GM18907 (cell line): Measurements from ENCODE around the gene DPM3.
A peak's percentile ranks its signal among the peaks of the same experiment; 100 is the strongest.
"Not testable (repeated sequence)": the region's sequence is repeated elsewhere in the genome, so short reads cannot be mapped to it uniquely, and the experiment has no call there.

Experiments used
- ATAC-seq: cut with Tn5 transposase; IDR thresholded peaks from one replicate; pipeline ENCODE4 v1.9.1; 2021; ENCODE audit warnings: mild to moderate bottlenecking, moderate library complexity; ENCODE audit not compliant: unreplicated experiment

DPM3 gene

GRCh38 chr1:155175927-155176371 lies 35.6 kb upstream of the DPM3 start:
- ATAC-seq: no peak

GRCh38 chr1:155175281-155175926 lies 35.1 kb upstream of the DPM3 start:
- ATAC-seq: no peak

DNA sequence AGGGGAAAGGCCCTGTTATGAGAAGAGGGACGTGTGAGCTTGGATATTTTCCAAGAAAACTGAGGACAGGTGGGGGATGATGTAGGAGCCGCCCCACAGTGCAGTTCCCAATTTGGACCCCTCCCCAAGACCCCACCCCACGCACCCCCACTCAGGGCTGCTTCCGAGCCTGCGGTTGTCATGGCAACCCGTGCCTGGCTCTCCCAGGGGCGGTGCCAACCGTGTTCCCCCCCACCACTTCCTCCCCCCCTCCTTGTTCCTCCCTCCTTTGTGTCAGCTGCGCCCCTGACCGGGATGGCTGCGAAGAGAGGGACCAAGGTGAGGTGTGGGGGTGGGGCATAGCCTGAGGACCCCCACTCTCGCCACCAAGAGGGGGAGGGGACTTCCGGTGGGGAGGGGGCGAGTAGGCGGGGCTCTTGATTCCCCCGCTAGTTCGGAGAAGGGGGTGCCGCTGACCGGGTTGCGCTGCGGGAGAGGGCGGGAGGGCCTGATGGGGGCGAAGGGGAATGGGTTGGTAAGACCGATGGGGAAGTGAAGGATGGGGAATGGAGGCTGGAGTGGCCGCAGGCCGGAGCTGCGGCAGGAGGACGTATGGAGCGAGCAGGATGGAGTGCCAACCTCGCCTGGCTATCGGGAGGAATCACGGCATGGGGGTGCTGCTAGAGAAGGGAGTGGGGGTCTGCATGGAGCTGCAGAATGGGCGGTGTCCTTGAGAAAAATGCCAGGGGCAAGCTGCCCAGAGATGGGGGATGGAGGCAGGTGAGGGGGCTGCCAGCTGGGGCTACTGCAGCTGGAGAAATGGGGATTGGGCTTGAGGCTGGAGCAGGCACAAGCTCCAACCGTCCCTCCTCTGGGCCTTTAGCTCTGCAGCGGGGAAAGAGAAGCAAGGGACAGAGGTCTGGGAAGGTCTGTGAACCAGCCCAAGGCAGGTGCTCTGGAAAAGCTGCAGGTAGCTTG lies 34.3 kb upstream of the DPM3 start:
- no peak for ATAC-seq

DNA sequence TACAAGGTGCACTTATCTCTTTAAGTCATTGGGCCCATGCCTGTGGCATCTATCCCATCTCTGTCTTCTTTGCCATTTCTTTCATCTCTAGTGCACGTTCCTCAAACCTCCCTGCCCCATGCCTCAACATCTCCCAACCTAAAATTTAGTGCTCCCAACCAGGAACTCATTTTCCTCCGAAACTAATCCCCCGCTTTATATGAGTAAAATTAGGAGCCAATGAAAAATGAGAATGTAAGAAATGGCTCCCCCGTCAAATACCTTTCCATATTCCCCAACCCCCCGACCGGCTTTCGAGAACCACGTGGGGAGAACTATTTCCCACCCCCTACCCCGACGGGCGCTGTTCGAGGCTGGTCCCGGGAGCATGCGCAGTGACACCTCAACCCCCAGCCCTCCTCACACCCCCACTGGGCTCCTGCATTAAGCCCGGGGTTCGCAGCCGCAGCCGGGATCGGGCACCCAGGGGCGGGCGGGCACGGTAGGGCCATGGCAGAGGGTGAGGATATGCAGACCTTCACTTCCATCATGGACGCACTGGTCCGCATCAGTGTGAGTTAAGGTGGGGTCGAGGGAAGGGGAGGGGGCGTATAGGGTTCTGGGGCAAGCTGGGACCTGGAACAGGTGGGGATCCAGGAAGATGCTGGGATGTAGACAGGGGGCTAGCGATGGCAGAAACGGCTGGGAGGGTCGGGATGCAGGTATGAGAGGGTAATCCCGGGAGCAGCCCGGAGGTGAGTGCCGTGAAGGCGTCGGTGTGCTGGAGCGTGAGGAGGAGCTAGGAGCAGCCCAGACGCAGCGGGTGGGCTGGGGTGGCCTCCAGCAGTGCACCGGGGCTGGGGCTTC lies 33.4 kb upstream of the DPM3 start, which contains the start of gene TRIM46:
TSS of gene TRIM46 (plus strand) at position 372 of the 846 bp plus-strand sequence. CDS start at position 490, 118 bp downstream.
- ATAC-seq: no peak

DNA sequence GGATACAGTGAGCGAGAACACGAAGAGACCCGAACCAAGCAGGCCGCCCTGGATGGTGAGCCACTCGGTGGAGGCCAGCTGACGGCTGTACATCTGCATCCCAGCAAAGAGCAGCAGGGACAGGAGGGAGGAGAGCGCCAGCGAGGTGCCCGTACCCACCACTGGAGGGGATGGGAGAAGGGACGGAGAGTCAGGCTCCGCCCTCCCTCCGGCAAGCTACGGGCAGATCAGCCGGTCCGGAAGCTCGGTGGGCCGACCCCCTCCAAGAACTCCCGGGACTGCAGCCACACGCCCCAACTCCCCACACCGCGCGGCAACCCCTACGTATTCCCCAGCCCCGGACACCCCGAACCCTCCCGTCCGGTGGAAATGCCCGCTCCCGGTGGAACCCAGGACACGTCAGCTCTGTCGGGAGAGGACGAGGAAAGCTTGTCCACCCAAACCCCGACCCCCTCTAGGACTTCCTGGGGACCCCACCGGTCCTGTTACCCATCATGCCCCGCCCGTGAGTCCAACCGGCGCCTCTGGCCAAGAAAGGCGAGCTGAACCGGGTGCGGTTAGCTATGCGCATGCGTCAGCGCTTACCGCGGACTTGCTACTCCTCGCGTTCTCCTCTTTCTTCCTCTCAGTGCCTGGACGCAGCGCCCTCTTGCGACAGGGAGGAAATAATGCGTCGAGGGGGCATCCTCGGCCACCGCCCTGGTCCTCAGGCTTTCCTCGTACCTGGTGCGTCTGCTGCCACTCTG lies 32.6 kb upstream of the DPM3 start, which contains the start of gene KRTCAP2:
TSS of gene KRTCAP2 (minus strand) at position 573 of the 746 bp plus-strand sequence. CDS start at position 493, 80 bp downstream.
- ATAC-seq: peak; percentile 73

- peak; percentile 22 for ATAC-seq
Observed at GRCh38 chr1:155171836-155172731, 31.8 kb upstream of the DPM3 start.

DNA sequence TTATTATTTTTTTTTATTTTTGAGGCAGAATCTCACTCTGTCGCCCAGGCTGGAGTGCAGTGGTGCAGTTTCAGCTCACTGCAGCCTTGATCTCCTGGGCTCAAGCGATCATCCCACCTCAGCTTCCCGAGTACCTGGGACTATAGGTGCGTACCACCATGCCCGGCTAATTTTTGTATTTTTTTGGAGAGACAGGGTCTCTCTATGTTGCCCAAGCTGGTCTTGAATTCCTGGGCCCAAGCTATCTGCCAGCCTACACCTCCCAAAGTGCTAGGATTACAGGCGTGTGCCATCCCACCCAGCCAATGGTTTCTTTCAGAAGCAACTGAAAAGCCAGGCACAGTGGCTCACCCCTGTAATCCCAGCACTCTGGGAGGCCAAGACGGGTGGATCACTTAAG lies 30.5 kb upstream of the DPM3 start:
- no peak for ATAC-seq

GRCh38 chr1:155170101-155170785 lies 29.9 kb upstream of the DPM3 start:
- no peak for ATAC-seq

DNA sequence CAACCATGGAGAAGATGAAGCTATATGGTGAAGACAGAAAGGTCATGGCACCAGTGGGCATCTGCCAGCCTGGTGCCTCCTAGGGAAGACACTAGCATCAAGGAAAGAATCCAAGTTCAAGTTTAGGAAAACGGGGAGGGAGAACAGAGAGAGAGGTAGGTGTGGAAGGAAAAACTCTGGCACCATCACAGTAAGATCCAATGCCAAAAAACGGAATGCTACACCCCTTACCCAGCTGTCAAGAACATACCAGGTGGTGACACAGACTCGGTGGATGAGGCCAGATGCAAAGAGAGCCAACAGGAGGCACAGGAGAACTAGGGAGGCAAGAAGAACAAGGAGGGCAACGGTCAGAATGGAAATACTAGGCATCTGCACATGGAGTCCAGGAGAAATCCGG lies 29.2 kb upstream of the DPM3 start:
- ATAC-seq: no peak

- no peak for ATAC-seq
Observed at GRCh38 chr1:155168456-155169210, 28.3 kb upstream of the DPM3 start.

DNA sequence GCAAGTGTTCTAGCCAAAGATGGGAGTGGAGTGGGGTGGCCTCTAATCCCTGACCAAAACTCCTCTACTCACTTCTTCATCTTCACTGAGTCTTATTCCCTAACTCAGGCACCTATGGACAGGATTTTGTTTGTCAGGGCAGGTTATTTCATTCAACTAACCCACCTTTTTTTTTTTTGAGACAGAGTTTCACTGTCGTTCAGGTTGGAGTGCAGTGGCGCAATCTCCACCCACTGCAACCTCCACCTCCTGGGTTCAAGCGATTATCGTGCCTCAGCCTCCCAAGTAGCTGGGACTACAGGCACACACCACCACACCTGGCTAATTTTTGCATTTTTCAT lies 27.7 kb upstream of the DPM3 start:
- ATAC-seq: not testable (repeated sequence)

DNA sequence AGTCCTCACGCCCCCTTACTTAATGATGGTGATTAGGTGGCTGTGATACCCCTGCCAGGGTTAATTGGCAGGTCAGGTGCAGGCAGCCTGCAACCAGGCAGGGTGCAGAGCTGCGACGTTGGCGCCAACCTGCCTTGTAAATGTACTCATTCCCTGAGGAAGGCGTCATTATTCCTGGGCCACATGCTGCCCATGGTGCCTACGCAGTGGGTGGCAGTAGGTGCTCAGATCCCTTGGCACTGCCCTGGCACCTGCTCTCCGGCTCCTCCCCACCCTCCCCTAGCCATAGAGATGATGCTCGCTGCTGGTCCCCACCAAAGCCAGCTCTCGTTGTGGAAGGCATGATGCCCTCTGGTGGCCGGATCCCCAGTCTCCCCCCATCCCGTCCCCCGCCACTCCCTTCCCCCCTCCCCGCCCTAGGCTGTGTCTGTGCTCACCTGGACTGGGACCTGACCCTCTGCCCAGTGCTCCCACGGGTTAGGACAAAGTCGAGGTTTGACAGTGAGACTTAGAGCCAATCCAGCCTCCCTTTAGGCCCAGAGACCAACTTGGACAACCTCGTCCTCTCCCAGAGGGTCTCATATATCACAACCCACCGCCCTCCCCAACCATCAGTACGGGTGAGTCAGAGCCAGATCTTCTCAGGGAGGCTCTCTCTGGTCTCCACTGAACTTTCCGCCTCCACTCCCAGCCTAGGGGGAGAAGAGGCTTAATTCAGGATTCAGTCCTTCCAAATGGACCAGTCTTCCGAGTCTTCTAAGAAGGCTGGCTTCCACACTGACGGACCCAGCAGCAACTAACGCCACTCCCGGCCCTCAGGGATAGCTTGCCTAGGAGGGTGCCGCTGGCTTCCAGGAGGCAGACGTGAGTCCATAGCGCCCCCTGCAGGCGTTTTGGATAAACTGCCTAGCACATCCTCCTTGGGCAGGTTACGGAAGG lies 27.1 kb upstream of the DPM3 start:
- ATAC-seq: peak; percentile 40

- ATAC-seq: no peak
Observed at GRCh38 chr1:155166471-155167165, 26.3 kb upstream of the DPM3 start.

DNA sequence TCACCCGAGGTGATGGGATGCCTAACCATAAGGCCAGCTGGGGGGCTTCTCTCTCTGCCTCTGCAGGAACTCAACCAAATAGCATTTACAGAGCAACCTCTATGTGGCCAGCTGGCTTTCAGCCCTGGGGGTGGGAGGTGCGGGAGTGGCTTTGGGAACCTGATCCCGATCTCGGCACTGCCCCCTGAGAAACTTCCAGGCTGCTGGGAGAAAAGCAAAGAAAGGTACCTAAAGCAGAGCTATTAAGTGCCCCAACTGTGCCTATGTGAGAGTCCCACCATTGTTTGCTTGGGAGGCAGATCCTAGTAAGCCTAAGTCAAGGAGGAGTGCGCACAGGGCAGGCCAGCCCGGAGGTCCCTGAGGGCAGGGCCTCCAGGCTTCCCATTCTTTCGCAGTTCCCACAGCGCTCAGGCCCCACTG lies 25.7 kb upstream of the DPM3 start:
- no peak for ATAC-seq

DNA sequence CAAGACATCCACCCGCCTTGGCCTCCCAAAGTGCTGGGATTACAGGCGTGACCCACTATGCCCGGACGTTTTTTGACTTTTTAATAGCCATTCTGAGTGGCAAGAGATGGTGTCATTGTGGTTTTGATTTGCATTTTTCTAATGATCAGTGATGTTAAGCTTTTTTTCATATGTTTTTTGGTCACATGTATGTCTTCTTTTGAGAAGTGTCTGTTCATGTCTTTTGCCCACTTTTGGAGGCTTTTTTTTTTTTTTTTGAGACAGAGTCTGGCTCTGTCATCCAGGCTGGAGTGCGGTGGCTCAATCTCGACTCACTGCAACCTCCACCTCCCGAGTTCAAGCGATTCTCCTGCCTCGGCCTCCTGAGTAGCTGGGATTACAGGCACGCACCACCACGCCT lies 24.3 kb upstream of the DPM3 start:
- not testable (repeated sequence) for ATAC-seq

GRCh38 chr1:155163785-155164184 lies 23.5 kb upstream of the DPM3 start:
- ATAC-seq: not testable (repeated sequence)
